Breast epithelium (tissue), 3 donors: Measurements from ENCODE around the gene DHDH.

Source experiments
- CTCF ChIP-seq, 3 donors: fragments of 450-650 bp; IDR thresholded peaks; one replicate each; pipeline ENCODE4 v1.5.1; 2016 to 2017; ENCODE audit warnings: antibody characterized with exemption in 3 of 3, mild to moderate bottlenecking in 3 of 3, moderate library complexity in 3 of 3
- POLR2AphosphoS5 ChIP-seq, 3 donors: sonication (generic); formaldehyde crosslinking; IDR thresholded peaks; one replicate each; pipeline ENCODE4 v1.6.1; 2017; ENCODE audit warnings: antibody characterized with exemption in 3 of 3

DNA sequence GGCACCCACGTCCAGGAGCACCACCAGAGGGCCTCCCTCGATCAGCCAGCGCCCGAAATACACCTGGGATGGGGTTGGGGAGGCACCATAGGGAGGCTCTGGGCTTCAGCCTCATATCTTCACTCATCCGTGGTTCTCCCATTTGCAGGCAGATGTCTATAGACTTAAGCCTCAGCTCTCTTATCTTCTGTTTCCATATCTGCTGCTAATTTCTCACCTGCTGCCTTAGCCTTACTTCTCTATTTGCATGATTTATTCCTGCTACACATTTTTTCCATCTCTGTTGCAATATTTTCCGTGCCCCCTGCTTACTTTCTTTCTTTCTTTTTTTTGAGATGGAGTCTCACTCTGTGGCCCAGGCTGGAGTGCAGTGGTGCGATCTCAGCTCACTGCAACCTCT lies 53.8 kb downstream of the DHDH start:
- TF ChIP-seq POLR2AphosphoS5 (IDR thresholded peaks at IDR 0.05) (no peak), CTCF (IDR thresholded peaks at IDR 0.05) (no peak)
